Chondrocyte (in vitro differentiated cells): Measurements from ENCODE around the gene NUB1. TPM values are rescaled to one million over a fixed set of nuclear protein-coding genes. Genes with fewer than 3 reads are reported as not detected.
A peak's percentile ranks its signal among the peaks of the same experiment; 100 is the strongest.

ENCODE experiments used
- DNase-seq: peaks from one replicate; pipeline ENCODE4 v3.0.0; 2021; ENCODE audit warnings: mixed read lengths, low spot score
- H3K27ac Mint-ChIP-seq: one replicate; pipeline ENCODE4 v1.8.0; 2021; ENCODE audit warnings: mild to moderate bottlenecking, moderate library complexity, mixed read lengths; ENCODE audit not compliant: unreplicated experiment
- H3K27me3 Mint-ChIP-seq: 2 replicates; pipeline ENCODE4 v1.8.0; 2021; ENCODE audit warnings: low read depth, mixed read lengths
- H3K36me3 Mint-ChIP-seq: 2 replicates; pipeline ENCODE4 v1.8.0; 2021; ENCODE audit warnings: low read depth, mixed read lengths
- H3K4me1 Mint-ChIP-seq: 2 replicates; pipeline ENCODE4 v1.8.0; 2021; ENCODE audit warnings: low read depth, mild to moderate bottlenecking, mixed read lengths
- H3K4me3 Mint-ChIP-seq: one replicate; pipeline ENCODE4 v1.8.0; 2021; ENCODE audit warnings: mild to moderate bottlenecking, moderate library complexity, mixed read lengths; ENCODE audit not compliant: unreplicated experiment
- H3K9me3 Mint-ChIP-seq: 2 replicates; pipeline ENCODE4 v1.8.0; 2021; ENCODE audit warnings: low read depth, mixed read lengths
- total RNA-seq: library from RNA; stranded (reverse); gene quantifications from 3 replicates; pipeline ENCODE4 v1.2.1, GENCODE V29; 2021
- TF ChIP-seq, protein P1 (sequence below): fragments of 200-600 bp; sonication (generic); IDR thresholded peaks from 2 replicates; pipeline ENCODE4 v1.5.0; 2021; ENCODE audit warnings: antibody characterized with exemption, mild to moderate bottlenecking, moderate library complexity

The NUB1 gene
- total RNA-seq, 1 donor from 2014 or later, result 50.3 TPM

DNA sequence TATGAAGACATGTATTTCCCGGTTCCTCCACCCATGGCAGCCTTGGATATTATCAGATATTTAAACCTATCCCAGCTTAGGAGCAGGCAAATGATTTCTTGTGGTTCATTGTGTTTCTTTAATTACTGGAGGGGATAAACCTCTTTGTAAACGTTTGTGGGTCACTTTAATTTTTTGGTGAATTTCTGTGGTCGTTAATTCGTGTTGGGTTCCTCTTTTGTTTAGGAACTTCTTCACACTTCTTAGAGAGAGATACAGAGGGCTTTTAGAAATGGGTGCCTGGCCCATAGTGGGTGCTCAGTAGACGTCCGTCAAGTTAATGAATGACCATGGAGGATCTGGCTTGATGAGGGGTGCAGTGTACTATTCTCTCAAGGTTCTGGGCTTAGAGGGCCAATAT, 27.2 kb upstream of the NUB1 start:
- Mint-ChIP-seq H3K9me3 (peaks cover 12% of the 10 kb centered on the region), H3K36me3 (peaks cover 6% of the 10 kb centered on the region), H3K27me3 (peaks cover 5% of the 10 kb centered on the region), H3K27ac (no peak overlapping the region), H3K4me3 (no peak overlapping the region), H3K4me1 (peaks cover 2% of the 10 kb centered on the region)
- TF ChIP-seq, protein P1, sequence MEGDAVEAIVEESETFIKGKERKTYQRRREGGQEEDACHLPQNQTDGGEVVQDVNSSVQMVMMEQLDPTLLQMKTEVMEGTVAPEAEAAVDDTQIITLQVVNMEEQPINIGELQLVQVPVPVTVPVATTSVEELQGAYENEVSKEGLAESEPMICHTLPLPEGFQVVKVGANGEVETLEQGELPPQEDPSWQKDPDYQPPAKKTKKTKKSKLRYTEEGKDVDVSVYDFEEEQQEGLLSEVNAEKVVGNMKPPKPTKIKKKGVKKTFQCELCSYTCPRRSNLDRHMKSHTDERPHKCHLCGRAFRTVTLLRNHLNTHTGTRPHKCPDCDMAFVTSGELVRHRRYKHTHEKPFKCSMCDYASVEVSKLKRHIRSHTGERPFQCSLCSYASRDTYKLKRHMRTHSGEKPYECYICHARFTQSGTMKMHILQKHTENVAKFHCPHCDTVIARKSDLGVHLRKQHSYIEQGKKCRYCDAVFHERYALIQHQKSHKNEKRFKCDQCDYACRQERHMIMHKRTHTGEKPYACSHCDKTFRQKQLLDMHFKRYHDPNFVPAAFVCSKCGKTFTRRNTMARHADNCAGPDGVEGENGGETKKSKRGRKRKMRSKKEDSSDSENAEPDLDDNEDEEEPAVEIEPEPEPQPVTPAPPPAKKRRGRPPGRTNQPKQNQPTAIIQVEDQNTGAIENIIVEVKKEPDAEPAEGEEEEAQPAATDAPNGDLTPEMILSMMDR, result no peak
- no peak for DNase-seq

DNA sequence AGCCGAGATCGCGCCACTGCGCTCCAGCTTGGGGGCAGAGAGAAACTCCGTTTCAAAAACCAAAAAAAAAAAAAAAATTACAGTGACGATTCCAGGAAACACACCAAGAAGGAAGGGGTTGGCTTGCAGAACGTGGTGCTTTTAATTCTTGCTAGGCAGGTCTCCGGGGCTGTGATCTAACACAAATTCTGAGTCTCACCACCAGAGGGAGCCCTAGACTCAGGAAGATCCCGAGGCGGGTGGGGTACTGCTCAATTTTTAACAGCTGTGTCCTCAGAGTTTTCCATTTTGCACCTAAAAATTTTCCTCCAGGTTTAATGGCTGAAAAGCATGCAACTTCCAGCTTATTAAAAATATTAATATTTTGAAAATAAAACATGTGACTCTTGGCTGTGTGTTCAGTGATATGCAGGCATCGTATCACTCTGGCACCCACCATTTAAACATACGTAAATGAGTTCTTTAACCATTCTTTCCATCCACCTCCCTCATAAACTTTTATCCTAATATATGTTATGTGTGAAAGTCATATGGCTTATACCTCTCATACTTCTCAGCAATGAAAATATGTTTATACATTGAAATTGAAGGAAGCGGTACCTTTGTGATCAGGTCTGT, 26.5 kb upstream of the NUB1 start:
- Mint-ChIP-seq H3K9me3 (peaks cover 17% of the 10 kb centered on the region), H3K36me3 (peaks cover 9% of the 10 kb centered on the region), H3K4me3 (no peak overlapping the region), H3K4me1 (no peaks in the 10 kb centered on the region), H3K27ac (no peak overlapping the region), H3K27me3 (peaks cover 5% of the 10 kb centered on the region)
- DNase-seq, result no peak
- TF ChIP-seq, protein P1, result peak; percentile 93

DNA sequence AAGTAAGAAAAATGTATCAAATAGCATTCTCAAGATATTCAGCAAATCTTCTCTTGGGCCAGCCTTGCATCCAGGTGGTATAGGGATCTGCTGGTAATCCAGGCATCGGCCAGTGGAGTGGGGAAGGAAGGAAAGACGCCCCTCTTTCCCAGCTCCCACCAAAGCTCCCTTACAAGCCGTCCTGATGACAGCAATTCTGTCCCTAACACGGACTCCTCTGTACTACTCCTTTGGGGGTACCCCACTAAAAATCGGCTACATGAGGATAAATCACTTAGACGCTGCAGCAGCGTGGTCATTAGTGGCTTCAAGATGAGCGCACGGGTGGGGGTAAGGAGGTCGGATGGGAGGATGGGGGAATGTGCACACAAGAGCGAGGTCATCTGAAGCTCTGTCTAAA, 24.7 kb upstream of the NUB1 start:
- peaks cover 5% of the 10 kb centered on the region for H3K27me3 Mint-ChIP-seq
- H3K9me3 Mint-ChIP-seq, result peaks cover 15% of the 10 kb centered on the region
- H3K36me3 Mint-ChIP-seq, result peaks cover 9% of the 10 kb centered on the region
- TF ChIP-seq, protein P1, result no peak
- H3K4me1 Mint-ChIP-seq, result no peaks in the 10 kb centered on the region
- DNase-seq, result no peak
- no peak overlapping the region for H3K27ac Mint-ChIP-seq
- no peak overlapping the region for H3K4me3 Mint-ChIP-seq

DNA sequence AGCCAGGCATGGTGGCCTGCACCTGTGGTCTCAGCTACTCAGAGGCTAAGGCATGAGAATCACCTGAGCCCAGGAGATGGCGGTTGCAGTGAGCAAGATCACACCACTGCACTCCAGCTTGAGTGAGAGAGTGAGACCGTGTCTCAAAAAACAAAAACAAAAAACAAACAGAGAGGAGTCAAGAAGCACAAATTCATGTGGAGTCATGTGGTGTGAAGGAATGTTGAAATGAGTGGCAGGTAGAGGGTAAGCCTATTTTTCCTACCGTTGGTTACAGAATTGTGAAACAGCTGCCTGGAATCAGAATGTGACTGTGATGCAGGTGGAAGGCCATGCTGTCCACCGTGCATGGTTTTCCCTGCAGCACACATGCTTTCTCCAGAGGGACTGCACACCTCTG, 23.7 kb upstream of the NUB1 start:
- H3K4me3 Mint-ChIP-seq, result no peak overlapping the region
- no peaks in the 10 kb centered on the region for H3K4me1 Mint-ChIP-seq
- TF ChIP-seq, protein P1, result no peak
- H3K9me3 Mint-ChIP-seq, result peaks cover 15% of the 10 kb centered on the region
- no peak for DNase-seq
- H3K27me3 Mint-ChIP-seq, result peaks cover 7% of the 10 kb centered on the region
- peaks cover 9% of the 10 kb centered on the region for H3K36me3 Mint-ChIP-seq
- no peak overlapping the region for H3K27ac Mint-ChIP-seq

DNA sequence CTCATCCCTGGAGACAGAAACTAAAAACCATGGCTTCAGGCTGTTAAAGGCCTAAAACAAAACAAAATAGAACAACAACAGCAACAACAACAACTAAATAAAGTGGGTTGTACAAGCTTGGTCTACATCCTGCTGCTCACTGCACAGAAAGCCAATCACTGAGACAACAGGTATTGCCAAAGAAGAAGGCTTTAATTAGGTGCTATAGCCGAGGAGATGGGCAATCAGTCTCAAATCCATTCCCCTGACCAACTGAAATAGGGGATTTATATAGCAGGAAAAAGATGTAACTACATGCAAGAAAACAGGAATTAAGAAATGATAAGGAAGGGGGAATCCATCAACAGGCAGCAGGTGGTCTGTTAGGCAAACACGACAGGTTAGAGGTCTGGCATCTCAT, 22.4 kb upstream of the NUB1 start:
- H3K4me3 Mint-ChIP-seq, result no peak overlapping the region
- DNase-seq, result no peak
- TF ChIP-seq, protein P1, result no peak
- peaks cover 10% of the 10 kb centered on the region for H3K27me3 Mint-ChIP-seq
- H3K9me3 Mint-ChIP-seq, result peaks cover 15% of the 10 kb centered on the region
- peaks cover 9% of the 10 kb centered on the region for H3K36me3 Mint-ChIP-seq
- no peak overlapping the region for H3K27ac Mint-ChIP-seq
- H3K4me1 Mint-ChIP-seq, result no peaks in the 10 kb centered on the region
